OCI-LY1 (cell line): ENCODE data around the gene PSAT1.

ENCODE experiments used
- EZH2 ChIP-seq: fragments of 200-600 bp; sonication (generic), shearing (Covaris generic); IDR thresholded peaks from 2 replicates; pipeline ENCODE4 v1.8.0; 2017; ENCODE audit warnings: borderline replicate concordance, mixed run types, mild to moderate bottlenecking, antibody characterized with exemption, low read length, moderate library complexity, mixed read lengths
- TF ChIP-seq, protein P1 (sequence below): fragments of 200-600 bp; sonication (generic), shearing (Covaris generic); IDR thresholded peaks from 2 replicates; pipeline ENCODE4 v1.5.1; 2017; ENCODE audit warnings: mild to moderate bottlenecking, antibody characterized with exemption, low read length, moderate library complexity, mixed read lengths

DNA sequence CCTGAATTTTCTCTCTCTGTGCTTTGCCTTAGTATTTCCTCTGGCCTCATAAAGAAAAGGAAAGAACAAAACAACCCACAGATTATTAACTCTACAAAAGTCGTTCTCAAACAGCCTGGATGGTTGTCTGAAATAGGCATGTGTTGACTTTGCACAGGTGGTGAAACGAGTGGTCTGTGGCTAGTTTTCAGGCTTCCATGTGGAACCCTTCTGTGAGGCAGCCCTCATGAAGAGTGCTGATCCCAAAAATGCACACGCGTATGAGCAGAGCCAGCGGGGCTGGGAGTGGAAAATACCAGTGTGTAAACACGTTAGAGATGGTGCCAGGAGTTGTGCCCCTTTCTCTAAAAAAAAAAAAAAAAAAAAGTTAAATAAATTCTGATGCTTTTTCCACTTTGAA lies 4.9 kb upstream of the PSAT1 start:
- TF ChIP-seq, protein P1, sequence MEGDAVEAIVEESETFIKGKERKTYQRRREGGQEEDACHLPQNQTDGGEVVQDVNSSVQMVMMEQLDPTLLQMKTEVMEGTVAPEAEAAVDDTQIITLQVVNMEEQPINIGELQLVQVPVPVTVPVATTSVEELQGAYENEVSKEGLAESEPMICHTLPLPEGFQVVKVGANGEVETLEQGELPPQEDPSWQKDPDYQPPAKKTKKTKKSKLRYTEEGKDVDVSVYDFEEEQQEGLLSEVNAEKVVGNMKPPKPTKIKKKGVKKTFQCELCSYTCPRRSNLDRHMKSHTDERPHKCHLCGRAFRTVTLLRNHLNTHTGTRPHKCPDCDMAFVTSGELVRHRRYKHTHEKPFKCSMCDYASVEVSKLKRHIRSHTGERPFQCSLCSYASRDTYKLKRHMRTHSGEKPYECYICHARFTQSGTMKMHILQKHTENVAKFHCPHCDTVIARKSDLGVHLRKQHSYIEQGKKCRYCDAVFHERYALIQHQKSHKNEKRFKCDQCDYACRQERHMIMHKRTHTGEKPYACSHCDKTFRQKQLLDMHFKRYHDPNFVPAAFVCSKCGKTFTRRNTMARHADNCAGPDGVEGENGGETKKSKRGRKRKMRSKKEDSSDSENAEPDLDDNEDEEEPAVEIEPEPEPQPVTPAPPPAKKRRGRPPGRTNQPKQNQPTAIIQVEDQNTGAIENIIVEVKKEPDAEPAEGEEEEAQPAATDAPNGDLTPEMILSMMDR = no peak
- TF ChIP-seq EZH2 = no peak
